Fibroblast of mammary gland (primary cell): ENCODE data around the gene CHD5.
A peak's percentile ranks its signal among the peaks of the same experiment; 100 is the strongest.
"Not testable (repeated sequence)": the region's sequence is repeated elsewhere in the genome, so short reads cannot be mapped to it uniquely, and the experiment has no call there.

ENCODE experiments used
- DNase-seq: peaks from one replicate; pipeline ENCODE4 v3.0.0-alpha.2; 2010; ENCODE audit warnings: low read depth
- H3K4me3 ChIP-seq: 2 replicates; pipeline ENCODE4 v1.5.1; 2011; ENCODE audit warnings: low read depth, mild to moderate bottlenecking, low read length, moderate library complexity; ENCODE audit not compliant: control insufficient read depth
- TF ChIP-seq, protein P1 (sequence below): conservative IDR thresholded peaks from 2 replicates; pipeline ENCODE4 v1.5.1; 2011; ENCODE audit warnings: low read depth, low read length, inconsistent platforms; ENCODE audit not compliant: control insufficient read depth, insufficient read depth

CHD5 gene

DNA sequence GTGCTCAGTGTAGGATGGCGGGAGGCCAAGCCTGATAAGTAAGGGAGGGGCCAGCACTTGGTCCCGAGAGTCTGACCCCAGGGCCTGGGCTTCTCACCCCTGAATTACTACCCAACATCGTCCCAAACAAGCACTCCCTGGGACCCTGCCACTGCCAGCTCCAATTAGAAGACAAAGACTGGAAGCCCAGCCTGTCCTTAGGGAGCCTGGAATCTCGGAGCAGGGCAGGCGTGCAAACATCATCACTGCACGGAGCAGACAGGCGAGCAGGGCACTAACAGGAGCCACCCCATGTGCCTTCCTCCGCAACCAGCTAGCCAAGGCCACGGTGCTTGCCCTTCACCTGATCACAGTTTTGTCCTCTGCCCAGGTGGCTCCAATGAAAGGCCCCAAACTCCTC is 111.2 kb downstream of the CHD5 start:
- TF ChIP-seq, protein P1, sequence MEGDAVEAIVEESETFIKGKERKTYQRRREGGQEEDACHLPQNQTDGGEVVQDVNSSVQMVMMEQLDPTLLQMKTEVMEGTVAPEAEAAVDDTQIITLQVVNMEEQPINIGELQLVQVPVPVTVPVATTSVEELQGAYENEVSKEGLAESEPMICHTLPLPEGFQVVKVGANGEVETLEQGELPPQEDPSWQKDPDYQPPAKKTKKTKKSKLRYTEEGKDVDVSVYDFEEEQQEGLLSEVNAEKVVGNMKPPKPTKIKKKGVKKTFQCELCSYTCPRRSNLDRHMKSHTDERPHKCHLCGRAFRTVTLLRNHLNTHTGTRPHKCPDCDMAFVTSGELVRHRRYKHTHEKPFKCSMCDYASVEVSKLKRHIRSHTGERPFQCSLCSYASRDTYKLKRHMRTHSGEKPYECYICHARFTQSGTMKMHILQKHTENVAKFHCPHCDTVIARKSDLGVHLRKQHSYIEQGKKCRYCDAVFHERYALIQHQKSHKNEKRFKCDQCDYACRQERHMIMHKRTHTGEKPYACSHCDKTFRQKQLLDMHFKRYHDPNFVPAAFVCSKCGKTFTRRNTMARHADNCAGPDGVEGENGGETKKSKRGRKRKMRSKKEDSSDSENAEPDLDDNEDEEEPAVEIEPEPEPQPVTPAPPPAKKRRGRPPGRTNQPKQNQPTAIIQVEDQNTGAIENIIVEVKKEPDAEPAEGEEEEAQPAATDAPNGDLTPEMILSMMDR = no peak
- H3K4me3 ChIP-seq = no peak overlapping the region

DNA sequence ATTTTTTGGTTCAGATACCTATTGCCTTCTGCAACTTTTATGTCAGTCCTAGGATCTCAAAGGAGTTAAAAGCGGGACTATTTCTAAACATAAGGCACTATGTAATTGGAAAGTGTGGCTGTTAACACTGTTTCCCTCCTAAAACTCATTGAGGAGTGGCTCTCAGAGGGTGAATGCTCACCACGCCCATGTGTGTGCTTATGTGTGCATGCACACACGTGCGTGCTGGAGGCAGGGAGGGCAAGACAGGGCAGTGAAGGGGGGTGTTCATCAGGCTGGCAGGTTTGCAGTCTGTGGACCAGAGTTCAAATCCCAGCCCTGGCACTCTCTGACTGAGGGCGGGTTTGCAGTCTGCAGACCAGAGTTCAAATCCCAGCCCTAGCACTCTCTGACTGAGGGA is 112.0 kb downstream of the CHD5 start:
- H3K4me3 ChIP-seq = no peak overlapping the region
- DNase-seq = no peak
- TF ChIP-seq, protein P1 = no peak

More for the DNA sequence above, 111.2 kb downstream of the CHD5 start:
- no peak for DNase-seq

DNA sequence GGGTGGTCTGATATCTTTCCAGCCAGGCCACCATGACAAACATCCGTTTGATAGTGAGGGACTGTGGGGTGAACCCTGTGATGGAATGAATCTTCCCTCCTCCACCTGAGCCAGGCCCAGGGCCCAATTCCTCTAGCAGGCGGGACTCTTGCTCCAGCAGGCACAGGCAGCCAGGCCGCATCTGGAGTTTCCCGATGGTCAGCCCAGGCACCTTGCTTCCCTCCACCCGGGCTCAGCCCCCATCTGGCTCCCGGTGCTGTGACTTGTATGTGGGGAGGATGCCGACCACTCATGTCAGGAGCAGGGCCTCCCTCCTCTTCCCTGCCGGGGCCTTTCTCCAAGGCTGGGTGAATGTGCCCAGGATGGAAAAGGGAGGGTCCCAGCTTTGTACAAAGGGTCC is 113.4 kb downstream of the CHD5 start:
- TF ChIP-seq, protein P1 = no peak
- no peak overlapping the region for H3K4me3 ChIP-seq
- DNase-seq = no peak

DNA sequence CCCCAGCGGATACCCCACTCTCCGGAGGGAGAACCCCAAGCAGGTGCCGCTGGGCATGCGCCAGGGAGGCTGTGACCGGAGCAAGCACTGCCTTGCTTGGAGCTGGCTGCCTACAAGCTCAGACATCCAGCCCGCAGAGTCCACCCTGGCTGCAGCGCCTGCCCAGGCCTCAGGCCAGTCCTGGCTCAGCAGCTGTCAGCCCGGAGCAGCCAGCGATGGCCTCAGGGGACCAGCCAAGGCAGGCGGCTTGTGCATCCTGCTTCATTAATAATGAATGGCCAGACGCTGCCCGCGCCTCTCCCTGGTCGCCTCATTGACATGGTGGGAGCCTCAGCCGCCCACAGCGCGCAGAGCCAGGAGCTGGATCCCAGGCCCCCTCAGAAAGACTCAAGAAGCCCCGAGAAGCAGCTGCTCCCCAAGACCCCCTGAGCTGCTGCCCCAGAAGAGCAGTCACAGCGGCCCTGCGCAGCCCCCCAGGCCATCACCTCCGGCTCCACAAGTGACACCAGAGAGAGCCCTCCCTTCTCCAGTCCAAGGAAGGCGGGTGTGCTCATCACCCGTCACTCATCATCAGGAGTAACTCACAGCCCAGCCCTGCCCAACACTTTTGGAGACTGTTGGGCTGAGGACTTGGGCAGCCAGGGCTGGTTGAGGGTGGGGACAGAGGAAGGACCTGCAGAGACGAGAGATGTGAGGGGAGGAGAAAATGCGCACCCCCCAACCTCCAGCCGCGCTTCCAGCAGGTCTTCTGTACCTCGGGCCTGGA is 114.8 kb downstream of the CHD5 start:
- TF ChIP-seq, protein P1 = no peak

DNA sequence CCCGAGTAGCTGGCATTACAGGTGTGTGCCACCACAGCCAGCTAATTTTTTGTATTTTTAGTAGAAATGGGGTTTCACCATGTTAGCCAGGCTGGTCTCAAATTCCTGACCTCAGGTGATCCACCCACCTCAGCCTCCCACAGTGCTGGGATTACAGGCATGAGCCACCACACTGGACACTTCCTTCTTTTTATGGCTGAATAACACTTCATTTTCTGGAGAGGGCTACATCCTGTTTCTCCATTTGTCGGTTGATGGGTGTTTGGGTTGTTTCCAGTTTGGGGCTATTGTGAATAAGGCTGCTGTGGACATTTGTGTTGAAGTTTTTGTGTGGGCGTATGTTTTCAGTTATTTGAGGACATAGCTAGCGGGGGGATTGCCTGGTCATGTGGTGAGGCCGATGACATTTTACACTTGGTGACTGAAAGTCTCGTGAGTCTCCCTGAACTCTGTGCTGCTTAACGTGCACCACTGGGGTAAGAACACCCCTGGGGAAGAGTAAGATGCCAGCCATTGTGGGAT is 116.5 kb downstream of the CHD5 start:
- peak; percentile 9 for DNase-seq
- H3K4me3 ChIP-seq = not testable (repeated sequence)

More for the DNA sequence above, 114.8 kb downstream of the CHD5 start:
- no peak for DNase-seq
- H3K4me3 ChIP-seq = no peak overlapping the region

DNA sequence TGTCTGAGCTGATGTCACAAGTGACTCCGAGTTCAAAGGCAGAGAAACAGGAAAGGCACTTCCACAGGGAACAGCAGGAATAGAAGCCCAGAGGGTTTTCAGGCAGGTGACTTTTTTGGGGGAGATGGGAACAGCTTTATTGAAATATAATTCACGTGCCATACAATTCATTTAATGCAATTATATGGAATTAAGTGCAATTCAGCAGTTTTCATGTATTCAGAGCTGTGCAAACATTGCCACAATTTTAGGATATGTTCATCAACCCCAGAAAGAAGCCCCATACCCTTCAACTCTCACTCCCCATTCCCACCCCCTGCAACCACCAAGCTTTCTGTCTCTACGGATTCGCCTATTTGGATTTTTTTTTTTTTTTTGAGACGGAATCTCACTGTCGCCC is 117.5 kb downstream of the CHD5 start:
- TF ChIP-seq, protein P1 = no peak
- H3K4me3 ChIP-seq = no peak overlapping the region
- no peak for DNase-seq

DNA sequence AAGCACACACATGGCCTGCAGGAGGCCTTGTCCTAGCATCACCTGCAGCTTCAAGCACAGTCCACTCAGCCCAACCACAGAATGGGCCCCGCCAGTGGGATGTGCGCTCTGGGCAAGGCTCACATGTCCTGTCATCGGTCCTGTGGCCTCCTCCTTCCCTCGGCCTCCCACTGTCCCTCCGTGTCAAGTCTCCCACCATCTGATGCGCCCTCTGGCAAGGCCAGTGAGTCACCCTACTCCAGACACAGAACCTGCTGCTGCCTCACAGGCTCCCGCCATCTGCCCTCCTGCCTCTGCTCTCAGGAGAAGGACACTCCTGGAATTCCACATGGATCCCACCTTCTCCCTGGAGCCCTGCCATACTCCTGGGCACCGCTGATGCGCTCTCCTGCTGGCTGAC is 120.3 kb downstream of the CHD5 start:
- TF ChIP-seq, protein P1 = no peak
- no peak overlapping the region for H3K4me3 ChIP-seq
- DNase-seq = no peak
